H9 (cell line): ENCODE results near the gene OR2AG2. TPM values are rescaled to one million over a fixed set of nuclear protein-coding genes. Genes with fewer than 3 reads are reported as not detected.

ENCODE experiments used
- DNase-seq: peaks from one replicate; pipeline ENCODE4 v3.0.0-alpha.2; 2017
- H2AFZ ChIP-seq: one replicate; pipeline ENCODE4 v1.6.1; 2013; ENCODE audit warnings: mild to moderate bottlenecking, low read length, control low read depth, moderate library complexity
- H2AK5ac ChIP-seq: 2 replicates; pipeline ENCODE4 v1.6.1; 2013; ENCODE audit warnings: low read length, control low read depth, mixed read lengths; ENCODE audit not compliant: insufficient read length
- H2BK120ac ChIP-seq: one replicate; pipeline ENCODE4 v1.6.1; 2013; ENCODE audit warnings: low read depth, mild to moderate bottlenecking, low read length, control low read depth, inconsistent platforms; ENCODE audit not compliant: poor library complexity, severe bottlenecking
- H2BK12ac ChIP-seq: 2 replicates; pipeline ENCODE4 v1.6.1; 2013; ENCODE audit warnings: low read length, control low read depth, mixed read lengths, low read depth; ENCODE audit not compliant: insufficient read length
- H2BK15ac ChIP-seq: 2 replicates; pipeline ENCODE4 v1.6.1; 2013; ENCODE audit warnings: low read depth, low read length, control low read depth
- H2BK20ac ChIP-seq: one replicate; pipeline ENCODE4 v1.6.1; 2013; ENCODE audit warnings: low read depth, mild to moderate bottlenecking, low read length, control low read depth, inconsistent platforms; ENCODE audit not compliant: poor library complexity, severe bottlenecking
- H2BK5ac ChIP-seq: 2 replicates; pipeline ENCODE4 v1.6.1; 2013; ENCODE audit warnings: low read length, control low read depth, mixed read lengths; ENCODE audit not compliant: insufficient read length
- H3K14ac ChIP-seq: 2 replicates; pipeline ENCODE4 v1.6.1; 2013; ENCODE audit warnings: low read length, control low read depth; ENCODE audit not compliant: insufficient read depth
- H3K18ac ChIP-seq: 2 replicates; pipeline ENCODE4 v1.6.1; 2013; ENCODE audit warnings: low read depth, mild to moderate bottlenecking, mixed read lengths, low read length, control low read depth; ENCODE audit not compliant: insufficient read length
- H3K23ac ChIP-seq: 2 replicates; pipeline ENCODE4 v1.6.1; 2013; ENCODE audit warnings: low read length, control low read depth, mixed read lengths, low read depth; ENCODE audit not compliant: insufficient read length
- H3K23me2 ChIP-seq: 2 replicates; pipeline ENCODE4 v1.6.1; 2013; ENCODE audit warnings: low read depth, mild to moderate bottlenecking, mixed read lengths, low read length, control low read depth; ENCODE audit not compliant: insufficient read length, poor library complexity, severe bottlenecking
- H3K27ac ChIP-seq: 2 replicates; pipeline ENCODE4 v1.5.1; 2013; ENCODE audit warnings: low read length, control low read depth, mixed read lengths, low read depth; ENCODE audit not compliant: insufficient read length
- H3K27me3 ChIP-seq: 2 replicates; pipeline ENCODE4 v1.6.1; 2013; ENCODE audit warnings: low read length, control low read depth, inconsistent platforms; ENCODE audit not compliant: insufficient read depth
- H3K4ac ChIP-seq: 2 replicates; pipeline ENCODE4 v1.6.1; 2013; ENCODE audit warnings: low read depth, mild to moderate bottlenecking, control low read depth, inconsistent platforms, low read length, moderate library complexity
- H3K4me1 ChIP-seq: 2 replicates; pipeline ENCODE4 v1.6.1; 2013; ENCODE audit warnings: low read length, control low read depth, inconsistent platforms; ENCODE audit not compliant: insufficient read depth
- H3K4me2 ChIP-seq: 2 replicates; pipeline ENCODE4 v1.6.1; 2013; ENCODE audit warnings: low read length, control low read depth, mixed read lengths; ENCODE audit not compliant: insufficient read length, insufficient read depth
- H3K56ac ChIP-seq: 2 replicates; pipeline ENCODE4 v1.6.1; 2013; ENCODE audit warnings: low read depth, mild to moderate bottlenecking, mixed read lengths, low read length, control low read depth; ENCODE audit not compliant: insufficient read length
- H3K79me1 ChIP-seq: 2 replicates; pipeline ENCODE4 v1.6.1; 2013; ENCODE audit warnings: low read depth, mild to moderate bottlenecking, moderate library complexity, low read length, control low read depth, inconsistent platforms; ENCODE audit not compliant: insufficient read depth, poor library complexity, severe bottlenecking
- H3K79me2 ChIP-seq: 2 replicates; pipeline ENCODE4 v1.6.1; 2013; ENCODE audit warnings: low read length, control low read depth, inconsistent platforms; ENCODE audit not compliant: insufficient read depth
- H3K9ac ChIP-seq: 2 replicates; pipeline ENCODE4 v1.6.1; 2013; ENCODE audit warnings: low read length, control low read depth, mixed read lengths; ENCODE audit not compliant: insufficient read length; ENCODE audit errors: extremely low read depth
- H3K9me3 ChIP-seq: one replicate; pipeline ENCODE4 v1.6.1; 2013; ENCODE audit warnings: low read depth, low read length, inconsistent platforms; ENCODE audit not compliant: control insufficient read depth
- H3T11ph ChIP-seq: one replicate; pipeline ENCODE4 v1.6.1; 2013; ENCODE audit warnings: mild to moderate bottlenecking, low read length, control low read depth, inconsistent platforms
- H4K20me1 ChIP-seq: one replicate; pipeline ENCODE4 v1.6.1; 2013; ENCODE audit not compliant: control insufficient read depth, insufficient read length, insufficient read depth
- H4K5ac ChIP-seq: 2 replicates; pipeline ENCODE4 v1.6.1; 2013; ENCODE audit warnings: low read depth, mild to moderate bottlenecking, mixed read lengths, low read length, control low read depth; ENCODE audit not compliant: insufficient read length
- H4K8ac ChIP-seq: replicated peaks from 2 replicates; pipeline ENCODE4 v1.6.1; 2013; ENCODE audit warnings: low read length, control low read depth, mixed read lengths, low read depth; ENCODE audit not compliant: insufficient read length
- H4K91ac ChIP-seq: 2 replicates; pipeline ENCODE4 v1.6.1; 2013; ENCODE audit warnings: low read depth, mild to moderate bottlenecking, moderate library complexity, mixed read lengths, low read length, control low read depth; ENCODE audit not compliant: insufficient read length
- H3K27ac Mint-ChIP-seq, 3 experiments: 2 replicates in 2 of 3; 3 replicates in 1 of 3; pipeline ENCODE4 v1.8.0; 2020 to 2021; ENCODE audit warnings: mixed read lengths in 3 of 3, mild to moderate bottlenecking in 1 of 3, moderate library complexity in 1 of 3
- H3K27me3 Mint-ChIP-seq: 2 replicates; pipeline ENCODE4 v1.8.0; 2021; ENCODE audit warnings: low read depth, mild to moderate bottlenecking, moderate library complexity, mixed read lengths
- H3K36me3 Mint-ChIP-seq, 3 experiments: 2 replicates in 2 of 3; 3 replicates in 1 of 3; pipeline ENCODE4 v1.8.0; 2020 to 2021; ENCODE audit warnings: low read depth in 3 of 3, mixed read lengths in 3 of 3; ENCODE audit not compliant: insufficient read depth in 1 of 3
- H3K4me1 Mint-ChIP-seq, 2 experiments: 2 replicates each; pipeline ENCODE4 v1.8.0; 2020; ENCODE audit warnings: mixed read lengths in 2 of 2
- H3K4me3 Mint-ChIP-seq, 2 experiments: 2 replicates in 1 of 2; 3 replicates in 1 of 2; pipeline ENCODE4 v1.8.0; 2020 to 2021; ENCODE audit warnings: mild to moderate bottlenecking in 2 of 2, mixed read lengths in 2 of 2, moderate library complexity in 1 of 2
- H3K9me3 Mint-ChIP-seq, 2 experiments: 2 replicates in 1 of 2; 3 replicates in 1 of 2; pipeline ENCODE4 v1.8.0; 2020; ENCODE audit warnings: mild to moderate bottlenecking in 2 of 2, mixed read lengths in 2 of 2, moderate library complexity in 1 of 2
- CTCF ChIP-seq: fragments of 200-600 bp; sonication (generic); conservative IDR thresholded peaks from 3 replicates; pipeline ENCODE4 v1.8.0; 2021; ENCODE audit warnings: antibody characterized with exemption, mild to moderate bottlenecking
- total RNA-seq: library from RNA; stranded (reverse); gene quantifications from 2 replicates; pipeline ENCODE4 v1.2.1, GENCODE V29; 2021

Gene OR2AG2
- total RNA-seq, 1 experiment from 2014 or later: 0.33 TPM

- no peaks in the 10 kb centered on the region for H3K4me1 ChIP-seq
- H3K23ac ChIP-seq: no peak overlapping the region
- H3K18ac ChIP-seq: no peak overlapping the region
- Mint-ChIP-seq H3K36me3 (no peaks in the 10 kb centered on the region), H3K4me3 (no peak overlapping the region), H3K9me3 (no peaks in the 10 kb centered on the region), H3K27ac (no peak overlapping the region), H3K27me3 (no peaks in the 10 kb centered on the region), H3K4me1 (peaks cover 0 to 2% of the 10 kb centered on the region in 2 experiments; a peak in 2 of 4 replicates)
- no peaks in the 10 kb centered on the region for H3K9me3 ChIP-seq
- no peak overlapping the region for H2AFZ ChIP-seq
- H2BK15ac ChIP-seq: no peak overlapping the region
- DNase-seq: no peak
- no peaks in the 10 kb centered on the region for H4K20me1 ChIP-seq
- no peak overlapping the region for H3K56ac ChIP-seq
- no peaks in the 10 kb centered on the region for H3K79me2 ChIP-seq
- no peaks in the 10 kb centered on the region for H3K23me2 ChIP-seq
- H2BK120ac ChIP-seq: no peak overlapping the region
- no peak overlapping the region for H2BK12ac ChIP-seq
- H2BK5ac ChIP-seq: no peak overlapping the region
- no peaks in the 10 kb centered on the region for H3K27me3 ChIP-seq
- H3K4ac ChIP-seq: no peak overlapping the region
- no peak overlapping the region for H4K91ac ChIP-seq
- H3T11ph ChIP-seq: no peak overlapping the region
- H3K9ac ChIP-seq: no peak overlapping the region
- H3K27ac ChIP-seq: no peak overlapping the region
- H2AK5ac ChIP-seq: no peak overlapping the region
- TF ChIP-seq CTCF: no peak
- no peak overlapping the region for H4K8ac ChIP-seq
- H3K4me2 ChIP-seq: no peak overlapping the region
- H2BK20ac ChIP-seq: no peak overlapping the region
- H3K79me1 ChIP-seq: no peaks in the 10 kb centered on the region
- H3K14ac ChIP-seq: no peak overlapping the region
- no peak overlapping the region for H4K5ac ChIP-seq
Observed at GRCh38 chr11:6780829-6781228, 9.1 kb upstream of the OR2AG2 start.
